BLaER1 (cell line): Measurements from ENCODE around the gene LRRC8C.

Experiments used
- H3K27ac ChIP-seq: shearing (Covaris generic); formaldehyde crosslinking; 2 replicates; pipeline ENCODE4 v1.8.1; 2022
- H3K27me3 ChIP-seq: shearing (Covaris generic); formaldehyde crosslinking; 2 replicates; pipeline ENCODE4 v1.8.1; 2022
- H3K36me3 ChIP-seq: shearing (Covaris generic); formaldehyde crosslinking; 2 replicates; pipeline ENCODE4 v1.8.1; 2022
- H3K4me1 ChIP-seq: shearing (Covaris generic); formaldehyde crosslinking; 2 replicates; pipeline ENCODE4 v1.8.1; 2022
- H3K4me2 ChIP-seq: shearing (Covaris generic); formaldehyde crosslinking; 2 replicates; pipeline ENCODE4 v1.8.1; 2022
- H3K4me3 ChIP-seq: shearing (Covaris generic); formaldehyde crosslinking; 2 replicates; pipeline ENCODE4 v1.8.1; 2022
- H3K9ac ChIP-seq: shearing (Covaris generic); formaldehyde crosslinking; 2 replicates; pipeline ENCODE4 v1.8.1; 2022
- H3K9me3 ChIP-seq: shearing (Covaris generic); formaldehyde crosslinking; 2 replicates; pipeline ENCODE4 v1.8.1; 2022
- H4K20me1 ChIP-seq: shearing (Covaris generic); formaldehyde crosslinking; 2 replicates; pipeline ENCODE4 v1.8.1; 2022
- Cebpa-rat ChIP-seq: shearing (Covaris generic); IDR thresholded peaks from 2 replicates; pipeline ENCODE4 v1.8.1; 2022

LRRC8C gene

DNA sequence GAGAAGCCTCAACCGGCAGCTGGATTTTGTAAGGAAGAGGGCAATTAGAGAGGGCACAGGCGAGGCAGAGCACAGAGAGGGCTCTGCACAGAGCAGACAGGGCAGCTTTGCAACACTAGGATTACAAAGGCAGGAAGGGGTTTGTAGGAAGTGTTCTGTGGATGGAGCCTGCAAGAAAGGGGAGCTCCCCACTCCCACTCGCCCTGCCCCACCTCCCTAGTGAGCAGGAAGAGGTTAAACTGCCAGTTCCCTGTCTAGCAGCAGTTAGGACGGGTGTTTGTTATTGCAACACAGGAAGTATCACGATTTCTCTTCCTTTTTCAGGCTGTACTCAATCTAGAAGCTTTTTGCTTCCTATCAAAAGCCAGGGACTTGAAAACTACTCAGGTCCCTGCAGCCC is 124.6 kb downstream of the LRRC8C start:
- Histone ChIP-seq H3K27me3 (no peaks in the 10 kb centered on the region), H3K36me3 (no peaks in the 10 kb centered on the region), H3K4me3 (peak overlapping the region; percentile 43), H3K27ac (peak overlapping the region; percentile 89), H3K9me3 (peaks cover 11% of the 10 kb centered on the region; the same call in 1 of the 2 replicates), H3K9ac (peak overlapping the region; percentile 61), H3K4me1 (peaks cover 88% of the 10 kb centered on the region), H3K4me2 (peak overlapping the region; percentile 72), H4K20me1 (no peaks in the 10 kb centered on the region)
- TF ChIP-seq Cebpa-rat: peak; percentile 91

GRCh38 chr1:89758156-89758555 is 125.2 kb downstream of the LRRC8C start:
- Histone ChIP-seq H3K4me1 (peaks cover 92% of the 10 kb centered on the region), H4K20me1 (no peaks in the 10 kb centered on the region), H3K9me3 (peaks cover 7% of the 10 kb centered on the region; the same call in 1 of the 2 replicates), H3K4me3 (peak overlapping the region; percentile 43), H3K27ac (peak overlapping the region; percentile 89), H3K9ac (peak overlapping the region; percentile 61), H3K27me3 (no peaks in the 10 kb centered on the region), H3K36me3 (no peaks in the 10 kb centered on the region), H3K4me2 (peak overlapping the region; percentile 72)
- TF ChIP-seq Cebpa-rat: no peak

DNA sequence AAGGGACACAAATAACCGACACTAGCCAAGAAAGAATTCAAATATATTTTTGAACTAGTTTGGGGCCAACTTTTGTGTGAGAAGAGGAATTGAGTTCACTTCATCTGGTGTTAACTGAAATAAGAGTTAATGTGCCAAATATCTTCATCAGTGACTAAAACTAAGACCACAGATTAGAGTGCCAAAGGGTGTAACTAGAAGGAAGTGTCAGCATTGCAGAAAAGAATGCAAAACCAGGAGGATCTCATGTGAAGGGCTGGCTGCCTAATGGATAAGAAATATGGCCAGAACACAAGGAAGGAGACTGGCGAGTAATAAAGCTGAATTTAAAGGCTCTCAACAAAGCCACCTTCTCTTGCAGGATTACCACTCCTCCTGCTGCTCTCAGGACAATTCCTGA is 126.1 kb downstream of the LRRC8C start:
- Histone ChIP-seq H3K4me2 (peak overlapping the region; percentile 72), H4K20me1 (no peaks in the 10 kb centered on the region), H3K27ac (peak overlapping the region; percentile 89), H3K36me3 (no peaks in the 10 kb centered on the region), H3K4me3 (no peak overlapping the region), H3K4me1 (peaks cover 97% of the 10 kb centered on the region), H3K27me3 (no peaks in the 10 kb centered on the region), H3K9ac (no peak overlapping the region), H3K9me3 (no peaks in the 10 kb centered on the region)
- no peak for TF ChIP-seq Cebpa-rat

GRCh38 chr1:89760496-89760895 is 127.6 kb downstream of the LRRC8C start:
- H3K4me2 ChIP-seq: peak overlapping the region; percentile 91
- H3K9me3 ChIP-seq: no peaks in the 10 kb centered on the region
- H3K4me1 ChIP-seq: peaks cover 84% of the 10 kb centered on the region
- H3K9ac ChIP-seq: no peak overlapping the region
- H3K27ac ChIP-seq: peak overlapping the region; percentile 89
- TF ChIP-seq Cebpa-rat: no peak
- no peaks in the 10 kb centered on the region for H3K27me3 ChIP-seq
- no peak overlapping the region for H3K4me3 ChIP-seq
- no peaks in the 10 kb centered on the region for H4K20me1 ChIP-seq
- H3K36me3 ChIP-seq: no peaks in the 10 kb centered on the region

GRCh38 chr1:89761338-89761737 is 128.4 kb downstream of the LRRC8C start:
- H4K20me1 ChIP-seq: no peaks in the 10 kb centered on the region
- peak overlapping the region; percentile 91 for H3K4me2 ChIP-seq
- TF ChIP-seq Cebpa-rat: no peak
- no peak overlapping the region for H3K4me3 ChIP-seq
- no peaks in the 10 kb centered on the region for H3K27me3 ChIP-seq
- no peaks in the 10 kb centered on the region for H3K9me3 ChIP-seq
- no peak overlapping the region for H3K9ac ChIP-seq
- no peaks in the 10 kb centered on the region for H3K36me3 ChIP-seq
- peaks cover 76% of the 10 kb centered on the region for H3K4me1 ChIP-seq
- peak overlapping the region; percentile 89; the same call in 1 of the 2 replicates for H3K27ac ChIP-seq

DNA sequence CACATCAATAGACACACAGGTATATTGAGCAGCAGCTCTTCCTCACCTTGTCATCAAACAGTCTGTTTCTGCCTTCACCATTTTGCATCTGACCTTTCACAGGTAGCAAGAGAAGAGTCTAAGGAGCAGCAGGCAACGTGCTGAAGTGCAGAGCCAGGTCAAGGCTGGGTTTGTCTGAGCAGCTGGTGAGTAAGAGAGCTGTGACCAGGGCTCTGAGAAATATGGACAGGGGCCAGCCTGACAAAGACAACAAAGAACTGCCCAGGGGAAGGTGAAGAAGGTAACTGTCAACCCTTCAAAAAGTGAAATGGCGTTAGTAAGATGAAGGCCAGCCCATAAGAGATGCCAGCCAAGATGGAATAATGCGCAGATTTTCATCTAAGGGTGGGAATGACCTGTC is 129.0 kb downstream of the LRRC8C start:
- Histone ChIP-seq H3K4me2 (peak overlapping the region; percentile 91), H3K27me3 (no peaks in the 10 kb centered on the region), H3K4me1 (peaks cover 70% of the 10 kb centered on the region), H3K9ac (no peak overlapping the region), H3K9me3 (no peaks in the 10 kb centered on the region), H3K4me3 (no peak overlapping the region), H3K36me3 (no peaks in the 10 kb centered on the region), H4K20me1 (no peaks in the 10 kb centered on the region), H3K27ac (0 out of 2 replicates have a peak overlapping the region, but pooled peaks have one; percentile 5)
- no peak for TF ChIP-seq Cebpa-rat

DNA sequence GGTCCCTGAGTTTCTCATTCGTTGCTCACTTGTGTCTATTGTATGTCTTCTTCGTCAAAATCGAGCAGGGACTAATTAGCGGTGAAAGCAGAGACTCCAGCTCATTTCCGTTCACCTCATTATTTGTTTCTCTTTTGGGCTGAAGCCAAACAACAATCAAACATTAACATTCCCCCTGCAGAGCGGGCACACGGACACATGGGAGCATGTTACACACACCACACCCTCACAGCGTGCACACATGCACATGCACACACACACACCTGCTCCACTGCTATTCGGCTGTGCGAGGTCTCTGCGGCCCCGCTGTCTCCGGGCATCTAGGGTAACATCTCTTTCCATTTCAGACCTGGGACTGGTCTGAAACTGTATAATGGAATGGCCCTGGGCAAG is 129.5 kb downstream of the LRRC8C start:
- Histone ChIP-seq H3K4me2 (peak overlapping the region; percentile 91), H3K4me1 (peaks cover 65% of the 10 kb centered on the region), H3K4me3 (peak overlapping the region; percentile 62), H3K27ac (peak overlapping the region; percentile 57), H3K9me3 (no peaks in the 10 kb centered on the region), H3K9ac (peak overlapping the region; percentile 69), H4K20me1 (no peaks in the 10 kb centered on the region), H3K27me3 (no peaks in the 10 kb centered on the region), H3K36me3 (no peaks in the 10 kb centered on the region)
- TF ChIP-seq Cebpa-rat: no peak

- no peak for TF ChIP-seq Cebpa-rat
- no peaks in the 10 kb centered on the region for H3K9me3 ChIP-seq
- H3K4me3 ChIP-seq: peak overlapping the region; percentile 62
- H3K4me2 ChIP-seq: peak overlapping the region; percentile 91
- H3K27me3 ChIP-seq: no peaks in the 10 kb centered on the region
- H3K27ac ChIP-seq: peak overlapping the region; percentile 57
- peaks cover 59% of the 10 kb centered on the region for H3K4me1 ChIP-seq
- H4K20me1 ChIP-seq: no peaks in the 10 kb centered on the region
- no peaks in the 10 kb centered on the region for H3K36me3 ChIP-seq
- H3K9ac ChIP-seq: peak overlapping the region; percentile 69
Observed at GRCh38 chr1:89762779-89763648, 130.1 kb downstream of the LRRC8C start.

DNA sequence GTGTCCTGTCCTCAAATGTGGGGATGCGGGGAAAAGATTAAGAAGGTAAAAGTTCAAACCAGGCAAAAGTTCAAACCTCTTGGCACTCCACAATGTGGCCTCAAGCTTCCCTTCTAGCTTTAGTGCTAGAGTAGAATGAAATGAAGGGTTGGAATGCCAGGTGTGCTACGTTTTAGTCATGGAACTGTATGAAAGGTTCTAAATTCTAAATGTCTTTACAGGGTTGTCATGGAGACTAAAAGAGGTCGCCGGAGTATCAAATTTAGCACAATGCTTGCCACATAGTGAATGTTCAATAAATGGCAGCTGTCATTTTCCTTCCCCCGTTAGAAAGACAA is 130.7 kb downstream of the LRRC8C start:
- no peaks in the 10 kb centered on the region for H4K20me1 ChIP-seq
- H3K27ac ChIP-seq: peak overlapping the region; percentile 57; the same call in 1 of the 2 replicates
- no peaks in the 10 kb centered on the region for H3K27me3 ChIP-seq
- no peaks in the 10 kb centered on the region for H3K36me3 ChIP-seq
- no peaks in the 10 kb centered on the region for H3K9me3 ChIP-seq
- H3K9ac ChIP-seq: peak overlapping the region; percentile 69
- TF ChIP-seq Cebpa-rat: no peak
- H3K4me1 ChIP-seq: peaks cover 53% of the 10 kb centered on the region
- H3K4me2 ChIP-seq: peak overlapping the region; percentile 91
- peak overlapping the region; percentile 62 for H3K4me3 ChIP-seq

DNA sequence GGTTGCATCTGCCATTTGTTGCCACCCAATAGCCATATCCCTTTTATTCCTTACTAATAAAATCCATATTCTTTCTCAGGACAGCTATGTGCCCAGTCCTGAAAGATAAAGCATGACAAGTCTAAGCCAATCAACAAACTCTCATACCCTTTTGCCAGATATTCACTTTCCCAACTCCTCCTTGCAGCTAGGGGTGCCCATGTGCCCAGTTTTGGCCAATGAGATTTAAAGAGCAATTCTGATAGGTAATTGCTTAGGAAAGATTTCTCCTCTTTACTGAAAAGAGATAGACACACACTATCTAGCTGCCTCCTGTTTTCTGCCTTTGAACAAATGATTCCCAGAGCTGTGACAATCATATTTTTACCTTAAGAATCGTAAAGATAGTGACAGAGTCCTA is 132.9 kb downstream of the LRRC8C start:
- H3K4me1 ChIP-seq: peaks cover 31% of the 10 kb centered on the region
- no peak overlapping the region for H3K4me2 ChIP-seq
- H3K4me3 ChIP-seq: no peak overlapping the region
- no peak overlapping the region for H3K27ac ChIP-seq
- no peaks in the 10 kb centered on the region for H3K27me3 ChIP-seq
- H4K20me1 ChIP-seq: no peaks in the 10 kb centered on the region
- TF ChIP-seq Cebpa-rat: no peak
- no peak overlapping the region for H3K9ac ChIP-seq
- no peaks in the 10 kb centered on the region for H3K9me3 ChIP-seq
- no peaks in the 10 kb centered on the region for H3K36me3 ChIP-seq
